ENCODE measurements around the gene KDELR1. TPM values are rescaled to one million over a fixed set of nuclear protein-coding genes. Genes with fewer than 3 reads are reported as not detected.

KDELR1 gene
- total RNA-seq, 1 donor from 2014 or later, result 325 TPM

DNA sequence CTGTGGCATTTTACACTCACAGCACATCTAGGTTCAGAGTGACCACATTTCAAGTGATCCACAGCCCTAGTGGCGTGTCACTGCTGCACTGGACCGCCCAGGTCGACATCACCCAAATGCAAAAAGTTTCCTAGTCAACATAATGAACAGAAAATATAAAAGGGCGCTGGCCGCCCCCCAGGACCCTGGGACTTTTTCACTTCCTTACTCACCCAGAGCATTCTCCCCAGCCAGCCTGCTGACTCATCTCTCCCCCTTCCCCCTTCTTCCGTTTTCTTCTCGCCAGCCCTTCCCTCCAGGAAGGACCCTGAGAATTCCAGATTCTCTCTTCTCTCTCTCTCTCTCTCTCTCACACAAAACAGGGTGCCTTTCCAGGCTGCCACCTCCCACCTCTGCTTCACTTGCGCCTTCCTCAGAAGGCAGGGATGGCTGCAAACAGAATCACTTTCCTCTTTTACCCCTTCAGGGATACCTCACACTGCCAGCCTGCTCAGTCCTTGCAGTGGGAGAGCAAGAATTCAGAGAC lies 33.4 kb upstream of the KDELR1 start:
- no peak for DNase-seq (ENCODE audit: low spot score)

GRCh38 chr19:48421548-48421947 lies 30.2 kb upstream of the KDELR1 start:
- DNase-seq (ENCODE audit: low spot score), result no peak
- no peak overlapping the region for H3K4me3 Mint-ChIP-seq (ENCODE audit: unreplicated experiment)
- no peak for TF ChIP-seq CTCF (IDR thresholded peaks at IDR 0.05; ENCODE audit: unreplicated experiment)
- no peaks in the 10 kb centered on the region for H3K9me3 Mint-ChIP-seq (ENCODE audit: unreplicated experiment)
- peaks cover 7% of the 10 kb centered on the region for H3K36me3 Mint-ChIP-seq (ENCODE audit: low read depth, unreplicated experiment)
- peaks cover 15% of the 10 kb centered on the region for H3K27me3 Mint-ChIP-seq (ENCODE audit: unreplicated experiment)
- H3K27ac Mint-ChIP-seq (ENCODE audit: unreplicated experiment), result no peak overlapping the region
- peaks cover 18% of the 10 kb centered on the region for H3K4me1 Mint-ChIP-seq (ENCODE audit: unreplicated experiment)

More for the DNA sequence above, 33.4 kb upstream of the KDELR1 start:
- no peak for TF ChIP-seq CTCF (IDR thresholded peaks at IDR 0.05; ENCODE audit: unreplicated experiment)
- H3K4me3 Mint-ChIP-seq (ENCODE audit: unreplicated experiment), result no peak overlapping the region
- peaks cover 11% of the 10 kb centered on the region for H3K27me3 Mint-ChIP-seq (ENCODE audit: unreplicated experiment)
- peaks cover 18% of the 10 kb centered on the region for H3K4me1 Mint-ChIP-seq (ENCODE audit: unreplicated experiment)
- peak overlapping the region; percentile 98 for H3K27ac Mint-ChIP-seq (ENCODE audit: unreplicated experiment)
- no peaks in the 10 kb centered on the region for H3K9me3 Mint-ChIP-seq (ENCODE audit: unreplicated experiment)
- peaks cover 7% of the 10 kb centered on the region for H3K36me3 Mint-ChIP-seq (ENCODE audit: low read depth, unreplicated experiment)

- H3K9me3 Mint-ChIP-seq (ENCODE audit: unreplicated experiment), result no peaks in the 10 kb centered on the region
- peak; percentile 67 for DNase-seq (ENCODE audit: low spot score)
- peaks cover 7% of the 10 kb centered on the region for H3K36me3 Mint-ChIP-seq (ENCODE audit: low read depth, unreplicated experiment)
- peaks cover 7% of the 10 kb centered on the region for H3K27me3 Mint-ChIP-seq (ENCODE audit: unreplicated experiment)
- TF ChIP-seq CTCF (IDR thresholded peaks at IDR 0.05; ENCODE audit: unreplicated experiment), result no peak
- H3K4me3 Mint-ChIP-seq (ENCODE audit: unreplicated experiment), result no peak overlapping the region
- H3K4me1 Mint-ChIP-seq (ENCODE audit: unreplicated experiment), result peaks cover 4% of the 10 kb centered on the region
- peak overlapping the region; percentile 53 for H3K27ac Mint-ChIP-seq (ENCODE audit: unreplicated experiment)
These were observed 28.0 kb upstream of the KDELR1 start for GRCh38 chr19:48419158-48419920.

DNA sequence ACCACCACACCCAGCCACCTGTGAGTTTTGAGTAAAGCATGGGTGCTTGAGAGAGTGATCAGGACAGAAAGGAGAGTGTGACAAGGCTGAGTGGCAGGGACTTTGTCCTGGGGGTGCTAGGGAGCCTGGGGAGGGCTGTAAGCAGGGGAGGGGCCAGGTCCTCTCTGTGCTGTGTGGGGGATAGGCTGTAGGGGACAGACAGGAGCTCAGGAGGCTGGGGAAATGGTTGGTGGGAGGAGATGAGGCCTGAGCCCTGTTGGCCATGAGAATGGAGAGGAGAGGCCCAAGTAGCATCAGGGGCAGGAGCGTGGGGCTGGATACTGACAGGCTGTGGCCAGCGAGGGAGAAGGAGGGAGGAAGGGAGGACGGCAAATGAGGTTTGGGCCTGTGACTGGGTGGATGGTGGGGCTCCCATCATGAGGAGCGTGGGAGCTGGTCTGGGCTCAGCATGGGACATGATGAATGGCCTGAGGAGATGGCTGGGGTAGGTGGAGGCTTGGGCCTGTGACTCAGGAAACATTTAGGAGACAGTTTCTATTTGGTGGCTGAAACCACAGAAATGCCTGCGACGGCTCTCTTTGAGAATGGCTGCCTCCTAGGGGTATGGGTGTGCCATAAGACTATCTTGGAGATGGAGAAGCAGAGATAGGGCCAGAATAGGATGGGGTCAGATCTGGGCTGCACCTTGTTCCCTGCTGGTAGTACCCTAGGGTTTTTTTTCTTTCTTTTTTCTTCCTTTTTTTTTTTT lies 27.1 kb upstream of the KDELR1 start:
- Mint-ChIP-seq H3K9me3 (ENCODE audit: unreplicated experiment) (no peaks in the 10 kb centered on the region), H3K4me1 (ENCODE audit: unreplicated experiment) (peaks cover 4% of the 10 kb centered on the region), H3K4me3 (ENCODE audit: unreplicated experiment) (no peak overlapping the region), H3K27ac (ENCODE audit: unreplicated experiment) (peak overlapping the region; percentile 53), H3K36me3 (ENCODE audit: low read depth, unreplicated experiment) (peaks cover 5% of the 10 kb centered on the region), H3K27me3 (ENCODE audit: unreplicated experiment) (peaks cover 6% of the 10 kb centered on the region)
- no peak for DNase-seq (ENCODE audit: low spot score)
- no peak for TF ChIP-seq CTCF (IDR thresholded peaks at IDR 0.05; ENCODE audit: unreplicated experiment)
